Keratinocyte (primary cell): ENCODE results near the gene GGA1.

Source experiments
- CTCF ChIP-seq, 3 experiments: IDR thresholded peaks in 1 of 3; conservative IDR thresholded peaks in 1 of 3; optimal IDR thresholded peaks in 1 of 3; 2 replicates in 2 of 3; 3 replicates in 1 of 3; pipeline versions ENCODE3 to v1.5.1; 2011; ENCODE audit warnings: low read length in 3 of 3, mild to moderate bottlenecking in 3 of 3, moderate library complexity in 2 of 3, control low read depth in 1 of 3, inconsistent platforms in 1 of 3; ENCODE audit not compliant: insufficient read depth in 2 of 3; ENCODE audit errors: extremely low read depth in 1 of 3
- EZH2 ChIP-seq: IDR thresholded peaks from one replicate; pipeline ENCODE4 v1.6.1; 2012; ENCODE audit warnings: inconsistent platforms, mild to moderate bottlenecking, low read length, moderate library complexity

GRCh38 chr22:37618674-37619073 is 10.0 kb downstream of the GGA1 start:
- TF ChIP-seq EZH2 (no peak), CTCF (optimal IDR thresholded peaks at IDR 0.05 in 1 of 3, IDR thresholded peaks at IDR 0.05 in 1 of 3, conservative IDR thresholded peaks at IDR 0.05 in 1 of 3; ENCODE audit: extremely low read depth in 1 of 3, insufficient read depth in 2 of 3, low read length in 3 of 3) (no peak)
